Liver (tissue), 9 donors: ENCODE measurements around the gene BCL2. TPM values are rescaled to one million over a fixed set of nuclear protein-coding genes. Genes with fewer than 3 reads are reported as not detected.

Source experiments
- DNase-seq: peaks from one replicate; pipeline ENCODE4 v3.0.0-alpha.2; 2017; ENCODE audit warnings: low spot score
- H3K27ac ChIP-seq, 2 donors: one replicate each; pipeline ENCODE4 v1.7.0; 2013; ENCODE audit warnings: inconsistent platforms in 2 of 2, low read length in 2 of 2, control low read depth in 1 of 2, low read depth in 1 of 2, mild to moderate bottlenecking in 1 of 2
- H3K27me3 ChIP-seq, 4 donors: one replicate each; pipeline versions ENCODE4 v1.6.1 to v1.7.0; 2013; ENCODE audit warnings: low read length in 3 of 4, inconsistent platforms in 1 of 4, mild to moderate bottlenecking in 1 of 4, moderate library complexity in 1 of 4; ENCODE audit not compliant: control insufficient read depth in 4 of 4, insufficient read depth in 4 of 4
- H3K36me3 ChIP-seq, 4 donors: one replicate each; pipeline versions ENCODE4 v1.6.1 to v1.7.0; 2013; ENCODE audit warnings: low read length in 3 of 4, mild to moderate bottlenecking in 3 of 4, low read depth in 1 of 4, moderate library complexity in 1 of 4; ENCODE audit not compliant: control insufficient read depth in 4 of 4, insufficient read depth in 3 of 4
- H3K4me1 ChIP-seq, 4 donors: one replicate each; pipeline versions ENCODE4 v1.6.1 to v1.7.0; 2013; ENCODE audit warnings: low read length in 3 of 4, mild to moderate bottlenecking in 3 of 4, moderate library complexity in 1 of 4; ENCODE audit not compliant: control insufficient read depth in 4 of 4, insufficient read depth in 4 of 4
- H3K4me3 ChIP-seq, 3 donors: one replicate each; pipeline versions ENCODE4 v1.6.1 to v1.7.0; 2013; ENCODE audit warnings: low read length in 3 of 3, control low read depth in 1 of 3, low read depth in 1 of 3, mild to moderate bottlenecking in 1 of 3
- H3K9ac ChIP-seq, 2 donors: one replicate each; pipeline ENCODE4 v1.7.0; 2013; ENCODE audit warnings: low read length in 2 of 2, mild to moderate bottlenecking in 2 of 2, moderate library complexity in 2 of 2, control low read depth in 1 of 2, low read depth in 1 of 2
- H3K9me3 ChIP-seq, 4 donors: one replicate each; pipeline versions ENCODE4 v1.6.1 to v1.7.0; 2013; ENCODE audit warnings: low read length in 3 of 4; ENCODE audit not compliant: control insufficient read depth in 4 of 4
- ATF3 ChIP-seq: IDR thresholded peaks from 2 replicates; pipeline ENCODE4 v1.6.1; 2016; ENCODE audit warnings: antibody characterized with exemption
- CTCF ChIP-seq: fragments of 150-350 bp; IDR thresholded peaks from 2 replicates; pipeline ENCODE4 v1.5.1; 2017; ENCODE audit warnings: improper control_type of control experiment, low read depth, low read length; ENCODE audit not compliant: missing input control
- EGR1 ChIP-seq, 2 donors: IDR thresholded peaks; 2 replicates each; pipeline ENCODE4 v1.6.1; 2016 to 2018; ENCODE audit warnings: antibody characterized with exemption in 2 of 2, low read depth in 2 of 2
- FOXA2 ChIP-seq: IDR thresholded peaks from 2 replicates; pipeline ENCODE4 v1.6.1; 2016; ENCODE audit warnings: antibody characterized with exemption
- HNF4A ChIP-seq, 2 donors: conservative IDR thresholded peaks; 2 replicates each; pipeline ENCODE4 v1.6.1; 2016; ENCODE audit warnings: antibody characterized with exemption in 2 of 2, mild to moderate bottlenecking in 2 of 2
- JUND ChIP-seq, 2 donors: IDR thresholded peaks; 2 replicates each; pipeline ENCODE4 v1.6.1; 2016; ENCODE audit warnings: antibody characterized with exemption in 2 of 2
- MAX ChIP-seq: IDR thresholded peaks from 2 replicates; pipeline ENCODE4 v1.6.1; 2016; ENCODE audit warnings: antibody characterized with exemption
- RAD21 ChIP-seq, 2 donors: IDR thresholded peaks; 2 replicates each; pipeline ENCODE4 v1.6.1; 2016; ENCODE audit warnings: antibody characterized with exemption in 2 of 2, mild to moderate bottlenecking in 2 of 2
- YY1 ChIP-seq: IDR thresholded peaks from 2 replicates; pipeline ENCODE4 v1.6.1; 2016; ENCODE audit warnings: antibody characterized with exemption, mild to moderate bottlenecking
- WGBS: extraction: QIAGEN DNeasy Blood & Tissue Kit; methylation state at CpG from one replicate; pipeline ENCODE4 v1.1.7; 2013; 5-methylcytosine and 5-hydroxymethylcytosine counted together
- polyA plus RNA-seq, 2 donors: library from polyadenylated mRNA; stranded (reverse) in 1 of 2; unstranded in 1 of 2; fragments of 200-250 nt in 1 of 2; fragments of >200 nt in 1 of 2; fragmentation: Nextera tagmentation in 1 of 2; extraction: Ambion mirVana in 1 of 2; gene quantifications; one replicate each; pipeline versions ENCODE4 v1.2.1 to v1.2.3, GENCODE V29; 2013 to 2015
- total RNA-seq, 2 donors: library from RNA; depleted of rRNA; stranded (reverse); fragments of >200 nt; gene quantifications; one replicate each; pipeline ENCODE4 v1.2.3, GENCODE V29; 2014
- donor health status: healthy.
- donor health status: healthy.
- donor health status: healthy.
- donor health status: healthy.
- donor health status: healthy.

The BCL2 gene
- total and polyA plus RNA-seq, 4 donors: 0.40 to 3.9 (median 1.4) TPM

- WGBS: 81% methylated on average over 9 of the region's 9 CpGs
- H3K27ac ChIP-seq: no peak overlapping the region
Observed at GRCh38 chr18:63233334-63233733, 86.2 kb downstream of the BCL2 start.

GRCh38 chr18:63232826-63233225, 86.7 kb downstream of the BCL2 start:
- Histone ChIP-seq H3K27ac (no peak overlapping the region), H3K27me3 (no peaks in the 10 kb centered on the region), H3K36me3 (no peaks in the 10 kb centered on the region), H3K4me1 (peaks cover 0 to 4% (median 1%) of the 10 kb centered on the region in 4 donors), H3K9ac (no peak overlapping the region), H3K9me3 (no peaks in the 10 kb centered on the region), H3K4me3 (no peak overlapping the region)
- no peak for DNase-seq
- WGBS: 71% methylated on average over 2 of the region's 2 CpGs
- no peak for TF ChIP-seq RAD21 (IDR thresholded peaks at IDR 0.05)
- TF ChIP-seq ATF3: no peak
- TF ChIP-seq YY1: no peak
- TF ChIP-seq JUND (IDR thresholded peaks at IDR 0.05): no peak
- TF ChIP-seq EGR1 (IDR thresholded peaks at IDR 0.05; ENCODE audit: low read depth in 2 of 2): no peak
- TF ChIP-seq CTCF: no peak

More at GRCh38 chr18:63233334-63233733, 86.2 kb downstream of the BCL2 start:
- Histone ChIP-seq H3K4me3 (no peak overlapping the region), H3K4me1 (peaks cover under 1 to 5% (median 3%) of the 10 kb centered on the region in 4 donors), H3K27me3 (no peaks in the 10 kb centered on the region), H3K9me3 (no peaks in the 10 kb centered on the region), H3K9ac (no peak overlapping the region), H3K36me3 (no peaks in the 10 kb centered on the region)
- DNase-seq: no peak
- no peak for TF ChIP-seq MAX
- no peak for TF ChIP-seq EGR1 (IDR thresholded peaks at IDR 0.05; ENCODE audit: low read depth in 2 of 2)
- no peak for TF ChIP-seq CTCF
- no peak for TF ChIP-seq FOXA2
- no peak for TF ChIP-seq HNF4A (conservative IDR thresholded peaks at IDR 0.05)

GRCh38 chr18:63229971-63230370, 89.6 kb downstream of the BCL2 start:
- DNase-seq: no peak
- H3K9me3 ChIP-seq: no peaks in the 10 kb centered on the region
- H3K36me3 ChIP-seq: no peaks in the 10 kb centered on the region
- H3K27me3 ChIP-seq: no peaks in the 10 kb centered on the region
- no peak overlapping the region for H3K27ac ChIP-seq
- H3K9ac ChIP-seq: no peak overlapping the region
- TF ChIP-seq MAX: no peak
- H3K4me3 ChIP-seq: no peak overlapping the region
- no peaks in the 10 kb centered on the region for H3K4me1 ChIP-seq
